Measurements from ENCODE around the gene PRLR.

DNA sequence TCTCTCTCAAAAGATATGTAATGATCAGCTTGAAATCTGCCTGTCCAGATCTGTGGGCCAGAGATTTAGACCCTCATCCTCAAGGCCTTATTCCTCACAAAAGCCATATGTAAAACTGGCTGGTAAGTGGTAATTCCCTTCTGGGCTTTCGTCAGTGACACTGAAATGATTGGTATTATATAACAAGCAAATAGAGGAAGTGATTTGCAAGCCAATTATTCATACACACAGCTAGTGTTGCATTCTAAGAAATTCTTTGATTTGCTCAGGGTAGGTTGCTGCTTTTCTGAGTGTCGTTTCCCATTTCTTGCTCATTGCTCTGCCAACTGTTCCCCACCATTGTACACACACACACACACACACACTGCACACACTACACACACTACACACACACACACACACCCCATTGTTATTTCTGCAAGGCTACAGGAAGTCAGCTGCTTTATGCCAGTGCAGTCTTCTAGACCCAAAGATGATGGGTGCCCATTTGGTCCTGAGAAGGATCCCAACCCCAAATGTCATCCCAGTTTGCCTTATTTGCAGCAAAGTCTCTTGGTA lies 76.8 kb downstream of the PRLR start:
- TF ChIP-seq, protein P1, sequence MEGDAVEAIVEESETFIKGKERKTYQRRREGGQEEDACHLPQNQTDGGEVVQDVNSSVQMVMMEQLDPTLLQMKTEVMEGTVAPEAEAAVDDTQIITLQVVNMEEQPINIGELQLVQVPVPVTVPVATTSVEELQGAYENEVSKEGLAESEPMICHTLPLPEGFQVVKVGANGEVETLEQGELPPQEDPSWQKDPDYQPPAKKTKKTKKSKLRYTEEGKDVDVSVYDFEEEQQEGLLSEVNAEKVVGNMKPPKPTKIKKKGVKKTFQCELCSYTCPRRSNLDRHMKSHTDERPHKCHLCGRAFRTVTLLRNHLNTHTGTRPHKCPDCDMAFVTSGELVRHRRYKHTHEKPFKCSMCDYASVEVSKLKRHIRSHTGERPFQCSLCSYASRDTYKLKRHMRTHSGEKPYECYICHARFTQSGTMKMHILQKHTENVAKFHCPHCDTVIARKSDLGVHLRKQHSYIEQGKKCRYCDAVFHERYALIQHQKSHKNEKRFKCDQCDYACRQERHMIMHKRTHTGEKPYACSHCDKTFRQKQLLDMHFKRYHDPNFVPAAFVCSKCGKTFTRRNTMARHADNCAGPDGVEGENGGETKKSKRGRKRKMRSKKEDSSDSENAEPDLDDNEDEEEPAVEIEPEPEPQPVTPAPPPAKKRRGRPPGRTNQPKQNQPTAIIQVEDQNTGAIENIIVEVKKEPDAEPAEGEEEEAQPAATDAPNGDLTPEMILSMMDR (IDR thresholded peaks at IDR 0.05; ENCODE audit: low read length), result no peak
- no peak for TF ChIP-seq EZH2 (optimal IDR thresholded peaks at IDR 0.05; ENCODE audit: low read depth, low read length)

All from MM.1S (cell line).